Measurements from ENCODE around the gene SYCP1.
"Not testable (repeated sequence)": the region's sequence is repeated elsewhere in the genome, so short reads cannot be mapped to it uniquely, and the experiment has no call there.

The SYCP1 gene

DNA sequence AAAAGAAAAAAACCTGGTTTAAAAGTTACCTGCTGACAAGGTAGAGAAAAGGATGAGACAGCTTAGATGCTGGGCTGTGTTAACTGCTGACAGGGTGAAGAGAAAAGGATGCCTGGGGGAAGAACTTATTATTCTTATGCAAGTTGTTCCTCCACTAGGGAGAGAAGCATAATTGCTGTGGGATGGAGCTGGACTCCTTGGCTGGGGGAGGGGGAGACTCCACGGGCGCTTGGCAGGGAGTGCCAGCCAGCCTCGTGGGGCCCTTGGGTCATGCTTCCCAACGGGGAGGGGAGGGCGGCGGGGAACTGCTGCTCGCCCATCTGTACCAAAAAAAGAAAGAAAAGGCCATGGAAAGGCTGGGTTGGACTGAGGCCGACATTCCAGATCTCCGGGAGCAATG lies 47.2 kb downstream of the SYCP1 start:
- Mint-ChIP-seq H3K27ac (no peak overlapping the region), H3K4me1 (ENCODE audit: low read depth) (no peaks in the 10 kb centered on the region), H3K9me3 (no peaks in the 10 kb centered on the region), H3K27me3 (ENCODE audit: low read depth) (no peaks in the 10 kb centered on the region), H3K4me3 (no peak overlapping the region), H3K36me3 (ENCODE audit: low read depth) (no peaks in the 10 kb centered on the region)
- no peak for DNase-seq (ENCODE audit: low spot score)

DNA sequence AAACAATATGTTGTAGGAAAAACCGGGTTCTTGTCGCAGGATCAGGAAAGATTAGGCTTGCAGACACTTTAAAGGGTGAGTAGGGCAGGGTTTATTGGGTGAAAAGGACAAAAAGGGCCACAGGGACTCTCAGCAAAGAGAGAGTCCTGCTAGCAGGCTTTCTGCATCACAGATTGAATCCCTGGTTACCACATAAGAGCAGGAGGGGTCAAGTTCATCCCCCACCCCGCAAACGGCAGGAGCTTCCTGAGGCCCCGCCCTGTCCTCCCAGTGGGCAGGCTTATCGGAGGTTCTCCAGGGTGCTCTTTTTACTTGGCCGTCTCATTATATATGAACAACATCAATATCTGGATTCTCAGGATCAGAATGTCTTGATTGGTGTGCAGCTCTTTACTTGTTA lies 47.7 kb downstream of the SYCP1 start:
- no peak overlapping the region for H3K27ac Mint-ChIP-seq
- no peaks in the 10 kb centered on the region for H3K4me1 Mint-ChIP-seq (ENCODE audit: low read depth)

DNA sequence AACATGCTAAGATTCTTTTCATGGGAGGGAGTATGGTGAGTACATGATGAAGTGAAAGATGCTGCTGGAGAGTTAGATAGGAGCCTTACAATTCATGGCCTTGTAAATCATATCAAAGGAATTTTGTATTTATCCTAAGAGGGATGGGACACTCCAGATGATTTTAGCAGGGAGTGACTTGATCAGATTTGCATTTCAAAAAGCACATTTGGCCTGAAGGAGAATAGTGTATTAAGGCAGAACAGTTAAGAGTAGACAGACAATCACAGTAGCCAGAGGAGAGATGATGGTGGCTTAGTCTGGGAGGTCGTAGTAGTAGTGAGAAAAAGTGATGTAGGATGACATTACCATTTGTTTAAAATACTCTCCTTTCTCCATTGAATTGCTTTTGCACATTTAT lies 48.8 kb downstream of the SYCP1 start:
- H3K27ac Mint-ChIP-seq, result no peak overlapping the region
- no peaks in the 10 kb centered on the region for H3K36me3 Mint-ChIP-seq (ENCODE audit: low read depth)
- H3K4me3 Mint-ChIP-seq, result no peak overlapping the region
- H3K4me1 Mint-ChIP-seq (ENCODE audit: low read depth), result no peaks in the 10 kb centered on the region
- no peak for DNase-seq (ENCODE audit: low spot score)
- peaks cover 6% of the 10 kb centered on the region for H3K27me3 Mint-ChIP-seq (ENCODE audit: low read depth)
- no peaks in the 10 kb centered on the region for H3K9me3 Mint-ChIP-seq

More for the DNA sequence above, 47.7 kb downstream of the SYCP1 start:
- H3K27me3 Mint-ChIP-seq (ENCODE audit: low read depth), result peaks cover 3% of the 10 kb centered on the region
- H3K9me3 Mint-ChIP-seq, result no peaks in the 10 kb centered on the region
- no peaks in the 10 kb centered on the region for H3K36me3 Mint-ChIP-seq (ENCODE audit: low read depth)
- H3K4me3 Mint-ChIP-seq, result no peak overlapping the region
- DNase-seq (ENCODE audit: low spot score), result no peak

DNA sequence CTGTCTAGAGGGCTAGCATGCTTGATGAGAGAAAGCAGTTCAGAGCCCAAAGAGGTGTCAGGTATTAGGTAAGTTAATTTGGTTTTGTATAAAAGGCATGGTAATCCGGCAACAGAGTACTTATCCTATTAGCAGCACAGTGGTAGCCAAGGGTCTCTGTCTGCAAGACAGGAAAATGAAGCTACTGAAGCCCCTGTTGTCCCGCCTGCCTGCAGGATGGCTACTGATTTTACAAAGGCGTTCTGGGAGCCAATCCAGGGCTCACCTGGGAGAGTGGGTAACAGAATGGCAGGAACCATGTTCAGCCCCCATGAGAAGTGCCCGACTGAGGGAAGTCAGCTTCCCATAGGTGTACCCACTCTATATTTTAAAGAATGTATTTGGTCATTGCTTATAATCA lies 61.1 kb downstream of the SYCP1 start:
- not testable (repeated sequence) for H3K36me3 Mint-ChIP-seq (ENCODE audit: low read depth); DNase-seq (ENCODE audit: low spot score); H3K27ac Mint-ChIP-seq; H3K9me3 Mint-ChIP-seq; H3K4me1 Mint-ChIP-seq (ENCODE audit: low read depth); H3K4me3 Mint-ChIP-seq
- peaks cover 16% of the 10 kb centered on the region for H3K27me3 Mint-ChIP-seq (ENCODE audit: low read depth)

DNA sequence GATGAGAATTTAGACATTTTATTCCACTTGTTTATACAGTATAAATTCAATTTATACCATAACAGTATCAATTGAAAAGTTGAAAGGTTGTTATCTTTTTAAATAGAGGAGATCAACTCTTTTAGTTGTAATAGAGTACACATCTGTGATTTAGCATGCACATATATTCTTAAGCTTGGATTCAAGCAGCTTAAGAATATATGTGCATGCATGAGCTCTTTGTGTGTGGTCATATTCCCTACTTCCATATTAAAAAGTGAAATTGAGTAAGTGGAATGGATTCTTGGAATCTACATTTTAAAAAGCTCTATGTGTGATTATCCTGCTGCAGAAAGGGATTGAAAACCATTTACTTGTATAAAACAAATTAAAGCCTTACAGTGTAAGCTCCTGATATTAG lies 71.9 kb downstream of the SYCP1 start:
- DNase-seq (ENCODE audit: low spot score), result no peak
- H3K27ac Mint-ChIP-seq, result no peak overlapping the region
- no peak overlapping the region for H3K4me3 Mint-ChIP-seq
- H3K27me3 Mint-ChIP-seq (ENCODE audit: low read depth), result no peaks in the 10 kb centered on the region
- H3K36me3 Mint-ChIP-seq (ENCODE audit: low read depth), result no peaks in the 10 kb centered on the region
- peaks cover 4% of the 10 kb centered on the region for H3K4me1 Mint-ChIP-seq (ENCODE audit: low read depth)
- H3K9me3 Mint-ChIP-seq, result no peaks in the 10 kb centered on the region

DNA sequence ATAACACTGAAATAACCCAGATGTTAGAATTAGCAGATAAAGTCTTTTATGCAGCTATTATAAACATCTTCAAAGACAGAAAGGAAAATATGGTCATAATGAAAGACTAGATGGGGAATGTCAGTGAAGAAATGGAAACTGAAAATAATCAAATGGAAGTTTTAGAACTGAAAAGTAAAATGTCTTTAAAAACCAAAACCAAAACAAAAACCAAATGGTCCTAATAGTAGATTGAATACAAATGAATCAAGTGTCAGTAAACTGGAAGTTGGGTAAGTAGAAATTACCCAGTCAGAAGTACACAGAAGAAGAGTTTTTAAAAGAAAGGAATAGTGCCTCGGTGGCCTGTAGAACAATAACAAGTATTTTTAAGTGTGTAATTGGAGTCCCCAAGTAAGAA lies 72.7 kb downstream of the SYCP1 start:
- Mint-ChIP-seq H3K27ac (no peak overlapping the region), H3K36me3 (ENCODE audit: low read depth) (no peaks in the 10 kb centered on the region), H3K9me3 (no peaks in the 10 kb centered on the region), H3K4me1 (ENCODE audit: low read depth) (peaks cover 4% of the 10 kb centered on the region), H3K27me3 (ENCODE audit: low read depth) (no peaks in the 10 kb centered on the region), H3K4me3 (no peak overlapping the region)
- no peak for DNase-seq (ENCODE audit: low spot score)

DNA sequence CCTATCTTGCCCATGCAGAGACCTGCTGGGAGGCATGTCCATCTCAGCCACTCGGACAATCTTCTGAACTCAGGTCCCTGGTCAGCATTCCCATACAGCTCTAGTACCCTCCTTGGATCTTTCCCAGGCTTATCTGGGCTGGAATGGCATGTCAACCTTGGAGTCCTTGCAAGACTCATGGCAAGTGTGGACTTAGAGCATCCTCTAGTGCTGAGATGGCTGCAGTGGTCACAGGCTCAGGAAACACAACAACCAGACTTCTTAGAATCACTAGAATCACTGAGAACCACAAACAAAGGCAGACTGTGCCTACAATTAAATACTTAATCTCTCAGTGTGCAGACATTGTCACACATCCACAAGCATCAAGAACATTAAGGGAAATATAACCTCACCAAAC lies 101.9 kb downstream of the SYCP1 start:
- Mint-ChIP-seq H3K9me3 (no peaks in the 10 kb centered on the region), H3K27me3 (ENCODE audit: low read depth) (peaks cover 8% of the 10 kb centered on the region), H3K4me1 (ENCODE audit: low read depth) (no peaks in the 10 kb centered on the region), H3K4me3 (no peak overlapping the region), H3K36me3 (ENCODE audit: low read depth) (no peaks in the 10 kb centered on the region), H3K27ac (no peak overlapping the region)
- no peak for DNase-seq (ENCODE audit: low spot score)

DNA sequence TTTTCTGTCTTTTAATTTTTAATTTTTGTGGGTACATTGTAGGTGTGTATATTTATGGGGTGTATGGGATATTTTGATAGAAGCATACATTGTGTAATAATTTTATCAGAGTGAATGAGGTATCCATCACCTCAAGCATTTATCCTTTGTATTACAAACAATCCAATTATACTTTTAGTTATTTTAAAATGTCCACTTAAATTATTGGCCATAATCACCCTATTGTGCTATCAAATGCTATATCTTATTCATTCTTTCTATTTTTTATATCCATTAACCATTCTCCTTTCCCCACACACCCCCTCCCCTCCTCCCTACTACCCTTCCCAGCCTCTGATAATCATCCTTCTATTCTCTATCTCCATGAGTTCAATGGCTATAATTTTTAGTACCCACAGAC lies 104.8 kb downstream of the SYCP1 start:
- Mint-ChIP-seq H3K9me3 (no peaks in the 10 kb centered on the region), H3K27ac (no peak overlapping the region), H3K27me3 (ENCODE audit: low read depth) (peaks cover 10% of the 10 kb centered on the region), H3K36me3 (ENCODE audit: low read depth) (no peaks in the 10 kb centered on the region), H3K4me3 (no peak overlapping the region), H3K4me1 (ENCODE audit: low read depth) (no peaks in the 10 kb centered on the region)
- DNase-seq (ENCODE audit: low spot score), result no peak

DNA sequence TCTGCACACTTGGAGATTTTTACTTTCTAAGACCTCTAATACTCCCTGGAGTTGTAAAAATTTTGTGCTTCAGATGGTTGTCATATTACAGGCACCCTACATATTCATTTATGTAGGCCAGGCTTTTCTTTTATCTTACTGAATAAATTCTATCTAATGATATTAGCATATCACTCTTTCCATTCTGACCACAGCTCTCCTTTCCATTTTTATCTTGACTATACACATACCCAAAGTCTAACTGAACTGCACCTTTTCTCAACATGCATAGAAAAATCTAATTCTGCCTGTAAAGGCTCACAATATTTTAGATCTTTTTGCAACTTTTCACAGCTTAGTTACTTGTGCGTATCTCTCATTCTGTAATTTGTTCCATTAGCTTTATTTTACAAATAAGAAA lies 122.2 kb downstream of the SYCP1 start:
- H3K9me3 Mint-ChIP-seq, result peaks cover 4% of the 10 kb centered on the region
- DNase-seq (ENCODE audit: low spot score), result no peak
- H3K27ac Mint-ChIP-seq, result no peak overlapping the region
- H3K4me1 Mint-ChIP-seq (ENCODE audit: low read depth), result no peaks in the 10 kb centered on the region
- H3K36me3 Mint-ChIP-seq (ENCODE audit: low read depth), result no peaks in the 10 kb centered on the region
- no peak overlapping the region for H3K4me3 Mint-ChIP-seq
- H3K27me3 Mint-ChIP-seq (ENCODE audit: low read depth), result peaks cover 23% of the 10 kb centered on the region

DNA sequence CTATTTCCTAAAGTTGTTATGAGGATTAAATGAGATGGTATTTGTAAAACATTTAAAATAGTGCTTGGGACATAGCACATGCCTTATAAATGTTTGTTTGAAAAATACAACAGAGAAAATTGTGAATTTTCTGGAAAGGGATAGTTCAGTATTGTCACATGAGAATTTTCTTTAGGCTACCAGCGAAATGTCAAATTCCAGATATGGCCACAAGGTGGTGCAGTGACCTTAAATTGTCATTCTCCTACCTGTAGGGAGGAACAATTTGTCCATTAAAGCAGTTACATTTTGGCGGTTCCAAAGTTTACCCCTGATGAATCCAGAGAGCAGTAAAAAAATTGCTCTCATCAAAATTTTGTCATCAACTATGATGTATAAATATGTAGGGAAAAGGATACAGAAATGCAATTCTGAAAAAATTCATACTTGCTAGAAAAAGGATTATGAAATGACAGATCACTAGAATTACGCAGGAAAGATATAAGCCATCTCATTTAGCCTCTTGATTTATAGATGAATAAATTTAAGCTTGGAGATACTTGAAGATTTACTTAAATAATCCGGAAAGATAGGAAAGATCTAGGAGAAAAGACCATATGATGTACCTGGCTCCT lies 124.7 kb downstream of the SYCP1 start:
- DNase-seq (ENCODE audit: low spot score), result peak; percentile 14
- Mint-ChIP-seq H3K4me1 (ENCODE audit: low read depth) (no peaks in the 10 kb centered on the region), H3K27ac (no peak overlapping the region), H3K36me3 (ENCODE audit: low read depth) (no peaks in the 10 kb centered on the region), H3K9me3 (peaks cover 14% of the 10 kb centered on the region), H3K27me3 (ENCODE audit: low read depth) (peaks cover 20% of the 10 kb centered on the region), H3K4me3 (no peak overlapping the region)

DNA sequence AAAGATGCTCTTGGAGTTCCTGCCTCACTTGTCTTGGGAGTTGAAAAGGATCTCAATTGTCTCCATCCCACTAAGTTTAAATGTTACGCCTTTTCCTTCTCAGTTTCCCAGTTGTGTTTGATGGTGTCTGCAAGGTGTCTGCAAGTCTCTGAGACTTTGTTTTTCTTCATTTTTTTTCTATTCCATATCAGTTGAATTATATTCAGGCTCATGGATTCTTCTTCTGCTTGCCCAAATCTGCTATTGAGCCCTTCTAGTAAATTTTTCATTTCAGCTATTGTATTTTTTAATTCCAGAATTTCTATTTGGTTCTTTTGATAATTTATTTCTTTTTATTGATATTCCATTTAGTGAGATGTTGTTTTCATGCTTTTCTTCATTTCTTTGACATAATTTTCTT lies 127.6 kb downstream of the SYCP1 start:
- Mint-ChIP-seq H3K4me3 (no peak overlapping the region), H3K4me1 (ENCODE audit: low read depth) (no peaks in the 10 kb centered on the region), H3K36me3 (ENCODE audit: low read depth) (no peaks in the 10 kb centered on the region), H3K27me3 (ENCODE audit: low read depth) (peaks cover 11% of the 10 kb centered on the region), H3K27ac (no peak overlapping the region), H3K9me3 (peaks cover 19% of the 10 kb centered on the region)
- DNase-seq (ENCODE audit: low spot score), result no peak

DNA sequence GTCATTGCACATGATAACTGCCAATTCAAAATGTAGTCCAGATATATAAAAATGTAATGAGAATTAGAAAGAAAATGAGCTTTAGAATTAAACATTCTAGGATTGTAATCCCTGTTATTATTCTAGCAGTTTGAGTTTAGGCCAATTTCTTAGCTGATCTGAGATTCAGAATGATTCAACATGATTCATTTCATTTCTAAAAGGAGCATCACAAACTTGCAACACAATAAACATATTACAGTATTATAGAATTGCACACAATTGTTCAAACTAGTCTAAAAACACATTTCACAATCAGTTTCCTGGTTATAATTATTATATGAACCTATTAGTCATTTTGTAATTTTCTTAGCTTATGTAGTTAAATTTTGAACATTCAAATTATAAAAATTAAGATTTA lies 131.6 kb downstream of the SYCP1 start:
- H3K4me1 Mint-ChIP-seq (ENCODE audit: low read depth), result no peaks in the 10 kb centered on the region
- DNase-seq (ENCODE audit: low spot score), result no peak
- H3K9me3 Mint-ChIP-seq, result peaks cover 29% of the 10 kb centered on the region
- peaks cover 11% of the 10 kb centered on the region for H3K27me3 Mint-ChIP-seq (ENCODE audit: low read depth)
- H3K36me3 Mint-ChIP-seq (ENCODE audit: low read depth), result no peaks in the 10 kb centered on the region
- no peak overlapping the region for H3K4me3 Mint-ChIP-seq
- H3K27ac Mint-ChIP-seq, result no peak overlapping the region

DNA sequence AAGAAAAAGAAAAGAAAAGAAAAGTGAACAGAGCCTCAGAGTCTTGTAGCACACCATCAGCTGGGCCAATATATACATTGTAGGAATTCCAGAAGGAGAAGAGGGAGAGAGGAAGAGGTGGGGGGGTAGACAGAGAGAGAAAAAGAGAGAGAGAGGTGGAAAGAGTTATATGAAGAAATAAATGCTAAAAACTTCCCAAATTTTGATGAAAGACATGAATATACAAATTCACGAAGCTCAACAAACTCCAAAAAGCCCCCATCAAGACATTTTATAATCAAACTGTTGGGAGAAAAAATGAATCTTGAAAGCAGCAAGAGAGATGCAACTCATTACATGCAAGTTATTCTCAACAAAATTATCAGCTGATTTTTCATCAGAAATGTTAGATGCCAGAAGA lies 133.4 kb downstream of the SYCP1 start:
- Mint-ChIP-seq H3K4me1 (ENCODE audit: low read depth) (no peaks in the 10 kb centered on the region), H3K27ac (no peak overlapping the region), H3K27me3 (ENCODE audit: low read depth) (peaks cover 9% of the 10 kb centered on the region), H3K9me3 (peaks cover 14% of the 10 kb centered on the region), H3K36me3 (ENCODE audit: low read depth) (no peaks in the 10 kb centered on the region), H3K4me3 (no peak overlapping the region)
- DNase-seq (ENCODE audit: low spot score), result no peak

DNA sequence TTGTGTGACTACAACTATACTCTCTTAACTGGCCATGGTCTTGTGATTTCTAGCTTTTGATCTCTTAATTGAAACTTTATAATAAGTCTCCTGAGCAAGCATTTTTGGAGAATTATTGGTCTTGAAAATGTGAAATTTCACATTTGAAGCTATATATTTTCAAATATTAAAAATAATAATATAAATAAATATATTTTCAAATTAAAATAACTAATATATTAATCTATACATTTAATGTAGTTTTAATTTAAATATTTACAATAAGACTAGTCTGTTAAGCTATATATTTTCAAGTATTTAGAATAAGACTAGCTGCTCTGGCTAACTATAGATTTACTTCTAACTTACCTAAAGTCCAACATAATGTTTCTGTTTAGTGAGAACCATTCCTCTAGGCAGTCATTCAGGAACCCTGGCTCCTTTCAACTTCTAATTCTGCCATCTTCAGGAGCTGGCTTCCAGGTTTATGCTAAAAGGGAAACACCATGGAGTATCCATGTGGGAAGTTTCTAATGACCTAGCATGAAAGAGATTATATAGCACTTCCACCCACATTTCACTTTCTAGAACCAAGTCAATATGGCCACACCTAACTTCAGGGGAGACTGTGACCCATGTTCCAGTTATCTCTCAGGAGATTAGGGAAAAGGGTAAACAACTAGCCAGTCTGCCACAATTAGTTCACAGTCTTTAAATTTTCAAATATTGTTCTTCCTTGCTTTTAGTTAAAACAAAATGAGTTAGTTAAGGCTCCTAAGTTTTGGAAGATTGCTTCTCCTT lies 143.0 kb downstream of the SYCP1 start:
- Mint-ChIP-seq H3K9me3 (no peaks in the 10 kb centered on the region), H3K27ac (no peak overlapping the region), H3K4me1 (ENCODE audit: low read depth) (no peaks in the 10 kb centered on the region), H3K27me3 (ENCODE audit: low read depth) (peaks cover 10% of the 10 kb centered on the region), H3K4me3 (no peak overlapping the region), H3K36me3 (ENCODE audit: low read depth) (no peaks in the 10 kb centered on the region)
- no peak for DNase-seq (ENCODE audit: low spot score)

DNA sequence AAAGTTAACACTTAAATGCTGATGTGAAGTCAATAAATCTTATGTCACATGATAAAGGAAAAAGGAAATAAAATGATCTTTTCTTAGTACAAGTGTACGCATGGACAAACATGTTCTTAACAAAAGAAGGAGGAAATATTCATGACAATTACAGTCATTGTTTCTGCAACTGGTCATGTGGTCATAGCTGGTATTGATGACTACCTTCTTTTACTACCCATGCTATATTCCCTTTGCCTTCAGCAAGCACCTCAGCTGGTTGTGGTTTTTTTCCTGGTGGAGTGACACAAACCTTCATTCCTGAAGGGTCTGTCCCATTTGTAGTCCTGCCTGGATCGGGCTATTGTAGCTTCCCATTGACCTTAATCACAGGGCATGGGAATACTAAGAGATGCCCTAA lies 151.5 kb downstream of the SYCP1 start:
- Mint-ChIP-seq H3K4me3 (no peak overlapping the region), H3K9me3 (no peaks in the 10 kb centered on the region), H3K4me1 (ENCODE audit: low read depth) (no peaks in the 10 kb centered on the region), H3K27ac (no peak overlapping the region), H3K36me3 (ENCODE audit: low read depth) (no peaks in the 10 kb centered on the region), H3K27me3 (ENCODE audit: low read depth) (peaks cover 8% of the 10 kb centered on the region)
- no peak for DNase-seq (ENCODE audit: low spot score)
